SJCRH30 (cell line): Measurements from ENCODE around the gene PPP2CA. TPM values are rescaled to one million over a fixed set of nuclear protein-coding genes. Genes with fewer than 3 reads are reported as not detected.
"Not testable (repeated sequence)": the region's sequence is repeated elsewhere in the genome, so short reads cannot be mapped to it uniquely, and the experiment has no call there.

Experiments
- DNase-seq, 2 experiments: peaks; one replicate each; pipeline ENCODE4 v3.0.0-alpha.2; 2015 to 2020
- H3K27ac ChIP-seq: fragments of 250-450 bp; sonication (Bioruptor Pico); 2 replicates; pipeline ENCODE4 v1.5.1; 2020; ENCODE audit warnings: mild to moderate bottlenecking, moderate library complexity
- H3K27me3 ChIP-seq: fragments of 250-450 bp; sonication (Bioruptor Pico); 2 replicates; pipeline ENCODE4 v1.5.1; 2020; ENCODE audit warnings: mild to moderate bottlenecking, moderate library complexity
- H3K36me3 ChIP-seq: fragments of 250-450 bp; sonication (Bioruptor Pico); 2 replicates; pipeline ENCODE4 v1.5.1; 2020; ENCODE audit warnings: mild to moderate bottlenecking, moderate library complexity
- H3K4me1 ChIP-seq: fragments of 250-450 bp; sonication (Bioruptor Pico); 2 replicates; pipeline ENCODE4 v1.5.1; 2020; ENCODE audit warnings: mild to moderate bottlenecking, moderate library complexity
- H3K4me3 ChIP-seq: fragments of 250-450 bp; sonication (Bioruptor Pico); 2 replicates; pipeline ENCODE4 v1.5.1; 2020; ENCODE audit warnings: mild to moderate bottlenecking, moderate library complexity
- H3K9me3 ChIP-seq: fragments of 250-450 bp; sonication (Bioruptor Pico); replicated peaks from 2 replicates; pipeline ENCODE4 v1.5.1; 2020; ENCODE audit warnings: mild to moderate bottlenecking, moderate library complexity
- total RNA-seq: library from RNA; depleted of rRNA; stranded (reverse); fragments of >200 nt; shearing (Covaris generic); gene quantifications from 2 replicates; pipeline ENCODE4 v1.2.3, GENCODE V29; 2014; rRNA removed

The PPP2CA gene
- total RNA-seq = 163 and 179 TPM in 2 replicates

- H3K36me3 ChIP-seq = peaks cover 20% of the 10 kb centered on the region
- H3K27ac ChIP-seq = peak within 1 kb of the TSS; percentile 98
- no peaks in the 10 kb centered on the region for H3K9me3 ChIP-seq
- no peaks in the 10 kb centered on the region for H3K27me3 ChIP-seq
- H3K4me3 ChIP-seq = peak within 1 kb of the TSS; percentile 99
- peak; percentile 98 to 99 for DNase-seq
- H3K4me1 ChIP-seq = no peaks in the 10 kb centered on the region
Observed at GRCh38 chr5:134225780-134226440, at the start of gene PPP2CA. TSS of gene PPP2CA (minus strand) at chr5:134226073. CDS start at chr5:134225861, 212 bp downstream.

DNA sequence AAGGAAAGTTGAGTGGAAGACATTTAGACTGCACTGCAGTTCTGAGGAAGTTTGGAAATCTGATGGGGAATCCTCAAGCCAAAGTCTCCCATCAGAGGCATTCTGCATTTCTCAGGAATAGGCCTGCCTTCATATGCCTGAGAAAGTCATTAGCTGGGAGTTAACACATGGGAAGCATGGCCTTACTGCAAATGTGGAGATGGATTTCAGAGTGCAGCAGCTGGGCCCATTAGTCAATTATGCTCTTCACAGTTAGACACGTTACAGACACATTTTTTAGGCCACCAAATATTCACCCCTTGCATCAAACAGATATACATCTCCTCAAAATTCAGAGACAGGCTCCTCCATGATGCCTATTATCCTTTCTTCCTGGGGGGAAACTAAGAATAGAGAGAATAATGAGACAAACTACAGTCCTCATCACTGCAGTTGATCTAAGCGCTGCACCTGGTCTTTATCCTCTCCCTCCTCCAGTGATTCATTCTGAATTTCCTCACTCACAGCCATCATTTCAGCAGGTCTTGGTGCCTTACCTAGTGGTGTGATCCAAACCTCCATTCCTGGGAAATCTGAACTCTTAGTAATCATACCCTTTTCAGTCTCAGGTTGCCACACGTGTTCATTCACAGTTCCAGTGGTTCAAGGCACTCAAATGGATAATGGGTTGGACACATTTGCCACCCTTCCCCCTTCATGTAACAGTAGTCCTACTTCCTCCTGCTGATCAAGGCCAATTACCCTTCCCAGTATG lies 47.9 kb upstream of the PPP2CA start:
- DNase-seq = no peak
- H3K27ac ChIP-seq = no peak overlapping the region
- no peaks in the 10 kb centered on the region for H3K27me3 ChIP-seq
- H3K36me3 ChIP-seq = no peaks in the 10 kb centered on the region
- no peak overlapping the region for H3K4me3 ChIP-seq
- H3K9me3 ChIP-seq = no peaks in the 10 kb centered on the region
- H3K4me1 ChIP-seq = no peaks in the 10 kb centered on the region

- H3K4me1 ChIP-seq = no peaks in the 10 kb centered on the region
- DNase-seq = no peak
- H3K27me3 ChIP-seq = no peaks in the 10 kb centered on the region
- H3K9me3 ChIP-seq = no peaks in the 10 kb centered on the region
- no peaks in the 10 kb centered on the region for H3K36me3 ChIP-seq
- no peak overlapping the region for H3K4me3 ChIP-seq
- no peak overlapping the region for H3K27ac ChIP-seq
Observed at GRCh38 chr5:134271059-134271458, 45.2 kb upstream of the PPP2CA start.

GRCh38 chr5:134268919-134269318 lies 43.0 kb upstream of the PPP2CA start:
- Histone ChIP-seq H3K27ac (no peak overlapping the region), H3K27me3 (no peaks in the 10 kb centered on the region), H3K9me3 (0 out of 2 replicates have a peak, but pooled peaks cover 7% of the 10 kb centered on the region), H3K36me3 (no peaks in the 10 kb centered on the region), H3K4me1 (no peaks in the 10 kb centered on the region), H3K4me3 (no peak overlapping the region)
- DNase-seq = no peak

DNA sequence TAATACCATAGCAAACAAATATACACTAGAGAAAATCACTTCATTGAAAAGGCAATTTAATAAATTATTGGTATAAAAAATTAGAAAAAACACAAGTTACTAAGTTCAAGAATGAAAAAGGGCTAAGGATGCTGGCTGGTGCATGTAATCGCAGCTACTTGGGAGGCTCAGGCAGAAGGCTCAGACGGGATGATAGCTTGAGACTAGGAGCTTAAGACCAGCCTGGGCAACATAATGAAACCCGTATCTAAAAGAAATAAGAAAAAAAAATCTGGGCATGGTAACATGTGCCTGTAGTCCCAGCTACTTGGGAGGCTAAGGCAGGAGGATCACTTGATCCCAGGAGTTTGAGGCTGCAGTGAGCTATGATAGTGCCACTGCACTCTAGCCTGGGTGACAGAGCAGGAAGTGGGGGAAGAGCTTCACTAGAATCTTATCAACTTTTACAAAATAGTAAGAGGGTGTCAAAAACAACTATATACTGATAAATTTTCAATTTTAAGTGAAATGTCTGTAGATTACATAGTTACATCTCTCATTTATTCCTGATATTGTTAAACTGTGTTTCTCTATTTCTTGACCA lies 42.2 kb upstream of the PPP2CA start:
- H3K4me3 ChIP-seq = no peak overlapping the region

GRCh38 chr5:134267366-134268018 lies 41.6 kb upstream of the PPP2CA start:
- no peaks in the 10 kb centered on the region for H3K27me3 ChIP-seq
- no peaks in the 10 kb centered on the region for H3K36me3 ChIP-seq
- no peaks in the 10 kb centered on the region for H3K4me1 ChIP-seq
- no peak for DNase-seq
- no peak overlapping the region for H3K4me3 ChIP-seq
- H3K9me3 ChIP-seq = 0 out of 2 replicates have a peak, but pooled peaks cover 7% of the 10 kb centered on the region
- no peak overlapping the region for H3K27ac ChIP-seq

More for the DNA sequence above, 42.2 kb upstream of the PPP2CA start:
- Histone ChIP-seq H3K36me3 (no peaks in the 10 kb centered on the region), H3K4me1 (no peaks in the 10 kb centered on the region), H3K9me3 (0 out of 2 replicates have a peak, but pooled peaks cover 7% of the 10 kb centered on the region), H3K27ac (no peak overlapping the region), H3K27me3 (no peaks in the 10 kb centered on the region)
- DNase-seq = no peak

DNA sequence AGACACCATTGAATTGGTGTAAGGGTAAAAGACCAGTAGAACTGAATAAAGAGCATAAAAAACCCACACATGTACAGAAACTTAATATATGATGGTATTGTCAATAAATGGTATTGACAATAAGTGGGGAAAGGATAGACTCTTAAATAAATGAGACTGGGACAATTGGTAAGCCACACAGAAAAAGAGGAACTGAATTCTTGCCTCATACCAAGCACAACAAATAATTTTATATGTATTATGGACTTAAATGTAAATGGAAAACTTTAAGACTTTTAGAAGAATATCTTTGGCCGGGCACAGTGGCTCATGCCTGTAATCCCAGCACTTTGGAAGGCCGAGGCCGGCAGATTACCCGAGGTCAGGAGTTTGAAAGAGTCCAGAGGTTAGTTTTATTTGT lies 37.9 kb upstream of the PPP2CA start:
- Histone ChIP-seq H3K4me3 (no peak overlapping the region), H3K9me3 (0 out of 2 replicates have a peak, but pooled peaks cover 7% of the 10 kb centered on the region), H3K36me3 (no peaks in the 10 kb centered on the region), H3K4me1 (no peaks in the 10 kb centered on the region), H3K27me3 (no peaks in the 10 kb centered on the region), H3K27ac (no peak overlapping the region)
- DNase-seq = no peak

DNA sequence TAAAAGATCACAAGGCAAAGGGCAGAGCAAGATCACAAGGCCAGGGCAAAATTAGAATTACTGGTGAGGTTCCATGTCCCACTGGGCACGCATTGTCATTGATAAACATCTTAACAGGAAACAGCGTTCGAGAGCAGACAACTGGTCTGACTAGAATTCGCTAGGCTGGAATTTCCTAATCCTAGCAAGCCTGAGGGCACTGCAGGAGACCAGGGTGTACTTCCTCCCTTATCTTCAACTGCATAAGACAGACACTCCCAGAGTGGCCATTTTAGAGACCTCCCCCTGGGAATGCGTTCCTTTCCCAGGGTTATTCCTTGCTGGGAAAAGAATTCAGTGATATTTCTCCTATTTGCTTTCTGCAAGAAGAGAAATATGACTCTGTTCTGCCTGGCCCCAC lies 36.8 kb upstream of the PPP2CA start:
- H3K4me3 ChIP-seq, H3K27me3 ChIP-seq, H3K9me3 ChIP-seq, H3K36me3 ChIP-seq, H3K27ac ChIP-seq, H3K4me1 ChIP-seq: not testable (repeated sequence)
- peak in 1 of 2 experiments; percentile 9 for DNase-seq

DNA sequence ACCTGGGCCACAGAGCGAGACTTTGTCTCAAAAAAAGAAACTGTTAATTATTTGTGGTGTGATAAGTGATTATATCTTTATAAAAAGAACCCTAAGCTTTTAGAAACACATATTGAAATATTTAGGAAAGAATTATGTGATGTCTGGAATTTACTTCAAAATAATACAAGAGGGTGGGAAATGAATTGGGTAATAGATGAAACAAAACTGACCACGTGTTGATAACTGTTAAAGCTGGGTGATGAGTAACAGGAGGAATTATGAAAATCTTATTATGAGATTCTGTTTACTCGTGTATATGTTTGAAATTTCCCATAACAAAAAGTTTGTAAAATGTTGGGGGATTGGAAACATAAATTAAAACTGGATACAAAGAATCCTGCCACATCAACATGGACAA lies 33.0 kb upstream of the PPP2CA start:
- H3K4me3 ChIP-seq = no peak overlapping the region
- H3K4me1 ChIP-seq = no peaks in the 10 kb centered on the region
- no peak overlapping the region for H3K27ac ChIP-seq
- DNase-seq = no peak
- no peaks in the 10 kb centered on the region for H3K9me3 ChIP-seq
- H3K27me3 ChIP-seq = peaks cover 5% of the 10 kb centered on the region; the same call in 1 of the 2 replicates
- H3K36me3 ChIP-seq = no peaks in the 10 kb centered on the region

- Histone ChIP-seq H3K27me3 (peaks cover 8% of the 10 kb centered on the region; the same call in 1 of the 2 replicates), H3K36me3 (no peaks in the 10 kb centered on the region), H3K4me1 (no peaks in the 10 kb centered on the region), H3K4me3 (no peak overlapping the region), H3K9me3 (no peaks in the 10 kb centered on the region), H3K27ac (no peak overlapping the region)
- no peak for DNase-seq
Observed at GRCh38 chr5:134257176-134257575, 31.3 kb upstream of the PPP2CA start.

DNA sequence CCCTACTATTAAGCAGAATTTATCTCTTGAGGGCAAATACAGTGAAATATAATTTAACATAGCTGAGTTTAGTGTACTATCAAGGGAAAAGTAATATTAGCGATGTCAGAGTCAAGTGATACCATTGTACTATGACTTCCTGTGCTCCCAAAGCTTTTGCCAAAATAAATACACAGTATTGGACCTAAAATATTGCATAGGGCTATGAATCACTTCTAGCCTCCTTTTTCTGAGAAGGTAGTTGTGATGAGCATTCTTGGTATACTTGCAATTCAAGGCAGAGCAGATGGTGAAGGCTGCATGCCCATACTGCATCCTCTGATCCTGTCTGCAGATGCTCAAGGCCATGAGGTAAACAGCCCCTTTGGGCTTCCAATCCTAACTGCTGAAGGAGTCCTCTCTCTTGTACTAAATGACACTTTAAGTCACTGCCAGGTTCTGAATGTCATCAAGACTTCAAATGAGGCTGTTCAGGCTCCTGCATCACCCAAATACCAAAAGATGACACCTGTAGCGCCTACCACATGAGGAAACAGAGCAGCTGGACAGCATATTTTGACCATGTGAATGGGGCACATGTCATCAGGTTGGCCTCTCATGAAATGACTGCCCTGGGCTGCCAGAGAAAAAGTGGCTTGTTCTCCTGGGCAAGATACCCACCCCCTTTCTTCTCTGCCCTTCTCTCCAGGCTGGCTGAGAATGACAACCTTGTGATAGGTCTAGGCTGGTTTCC lies 29.7 kb upstream of the PPP2CA start:
- Histone ChIP-seq H3K36me3 (no peaks in the 10 kb centered on the region), H3K27ac (no peak overlapping the region), H3K4me1 (no peaks in the 10 kb centered on the region), H3K9me3 (no peaks in the 10 kb centered on the region), H3K4me3 (no peak overlapping the region), H3K27me3 (peaks cover 8% of the 10 kb centered on the region; the same call in 1 of the 2 replicates)
- DNase-seq = no peak

- not testable (repeated sequence) for H3K4me1 ChIP-seq, H3K36me3 ChIP-seq, H3K9me3 ChIP-seq, H3K27ac ChIP-seq, DNase-seq, H3K27me3 ChIP-seq, H3K4me3 ChIP-seq
Observed at GRCh38 chr5:134253368-134254153, 27.7 kb upstream of the PPP2CA start.

- no peaks in the 10 kb centered on the region for H3K36me3 ChIP-seq
- H3K4me3 ChIP-seq = no peak overlapping the region
- no peak overlapping the region for H3K27ac ChIP-seq
- H3K9me3 ChIP-seq = no peaks in the 10 kb centered on the region
- no peaks in the 10 kb centered on the region for H3K4me1 ChIP-seq
- H3K27me3 ChIP-seq = peaks cover 8% of the 10 kb centered on the region; the same call in 1 of the 2 replicates
- DNase-seq = no peak
Observed at GRCh38 chr5:134252671-134253070, 26.8 kb upstream of the PPP2CA start.
